Retinal pigment epithelial cell (primary cell): ENCODE results near the gene PAPOLB.

Experiments
- DNase-seq: peaks from one replicate; pipeline ENCODE4 v3.0.0-alpha.2; 2010; ENCODE audit warnings: low read depth
- H3K4me3 ChIP-seq: 2 replicates; pipeline ENCODE4 v1.5.1; 2011; ENCODE audit warnings: mild to moderate bottlenecking, low read length, control low read depth, moderate library complexity
- TF ChIP-seq, protein P1 (sequence below): conservative IDR thresholded peaks from 2 replicates; pipeline ENCODE4 v1.5.1; 2011; ENCODE audit warnings: low read depth, low read length, control low read depth, inconsistent platforms

PAPOLB gene

DNA sequence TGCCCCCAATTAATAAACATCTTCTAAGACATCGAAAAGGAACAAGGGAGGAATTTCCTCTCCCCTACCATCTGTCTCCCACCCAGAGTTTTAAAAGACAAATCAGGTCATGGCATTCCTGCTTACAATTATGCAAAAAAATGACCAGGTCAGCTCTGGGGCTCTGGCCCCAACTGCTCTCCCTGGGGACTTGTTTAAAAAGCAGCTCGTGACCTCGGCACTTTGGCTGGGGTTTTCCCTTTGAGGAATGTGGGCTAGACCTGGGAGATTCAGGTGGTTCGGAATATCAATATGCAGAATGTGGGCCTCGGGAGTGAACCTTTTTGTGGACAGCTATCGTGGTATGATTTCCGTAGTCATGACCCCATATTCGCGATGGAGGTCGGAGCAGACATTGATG is 22.3 kb upstream of the PAPOLB start:
- TF ChIP-seq, protein P1, sequence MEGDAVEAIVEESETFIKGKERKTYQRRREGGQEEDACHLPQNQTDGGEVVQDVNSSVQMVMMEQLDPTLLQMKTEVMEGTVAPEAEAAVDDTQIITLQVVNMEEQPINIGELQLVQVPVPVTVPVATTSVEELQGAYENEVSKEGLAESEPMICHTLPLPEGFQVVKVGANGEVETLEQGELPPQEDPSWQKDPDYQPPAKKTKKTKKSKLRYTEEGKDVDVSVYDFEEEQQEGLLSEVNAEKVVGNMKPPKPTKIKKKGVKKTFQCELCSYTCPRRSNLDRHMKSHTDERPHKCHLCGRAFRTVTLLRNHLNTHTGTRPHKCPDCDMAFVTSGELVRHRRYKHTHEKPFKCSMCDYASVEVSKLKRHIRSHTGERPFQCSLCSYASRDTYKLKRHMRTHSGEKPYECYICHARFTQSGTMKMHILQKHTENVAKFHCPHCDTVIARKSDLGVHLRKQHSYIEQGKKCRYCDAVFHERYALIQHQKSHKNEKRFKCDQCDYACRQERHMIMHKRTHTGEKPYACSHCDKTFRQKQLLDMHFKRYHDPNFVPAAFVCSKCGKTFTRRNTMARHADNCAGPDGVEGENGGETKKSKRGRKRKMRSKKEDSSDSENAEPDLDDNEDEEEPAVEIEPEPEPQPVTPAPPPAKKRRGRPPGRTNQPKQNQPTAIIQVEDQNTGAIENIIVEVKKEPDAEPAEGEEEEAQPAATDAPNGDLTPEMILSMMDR: no peak
- H3K4me3 ChIP-seq: no peak overlapping the region

DNA sequence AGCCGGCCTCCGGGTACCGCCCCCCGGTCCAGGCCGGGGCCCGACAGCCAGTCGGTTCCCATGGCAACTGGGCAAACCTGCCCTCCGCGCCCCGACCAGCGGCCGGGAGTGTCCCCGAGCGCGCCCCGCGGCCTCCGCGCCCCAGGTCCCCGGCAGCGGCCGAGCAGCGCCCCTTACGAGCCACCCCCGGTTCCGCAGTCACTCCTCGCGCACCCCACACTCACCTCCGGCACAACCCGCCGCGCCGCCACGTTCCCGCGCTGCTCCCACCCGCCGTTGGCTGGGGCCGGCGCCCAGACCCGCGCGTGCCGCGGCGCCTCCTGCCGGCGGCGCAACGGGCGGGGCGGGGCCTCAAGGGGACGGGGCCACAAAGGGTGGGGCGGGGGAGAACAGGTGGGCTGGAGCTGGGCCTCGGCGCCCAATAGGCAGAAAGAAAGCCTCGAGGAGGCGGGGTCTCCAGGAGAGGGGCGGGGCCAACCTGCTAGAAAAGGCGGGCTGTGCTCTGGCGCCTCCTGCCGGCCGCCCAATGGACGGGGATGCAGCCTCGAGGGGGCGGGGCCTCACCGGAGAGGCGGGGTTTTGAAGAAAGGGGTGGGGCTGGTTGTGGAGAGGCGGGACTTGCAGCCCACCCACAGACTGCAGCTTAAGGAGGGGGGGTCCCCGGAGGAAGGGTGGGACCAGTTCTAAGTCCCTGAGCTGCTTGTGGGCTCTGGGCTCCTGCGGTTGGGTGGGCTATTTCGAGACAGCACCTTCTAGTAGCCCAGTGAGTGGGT is 21.7 kb upstream of the PAPOLB start, which contains the start of gene RADIL:
RADIL (minus strand) TSS at position 345 of the 773 bp plus-strand sequence. CDS start 5,577 bp downstream, outside the sequence.
- TF ChIP-seq, protein P1: peak; percentile 81
- peak; percentile 52 for DNase-seq
- H3K4me3 ChIP-seq: peak within 1 kb of the TSS; percentile 42

More for the DNA sequence above, 22.3 kb upstream of the PAPOLB start:
- DNase-seq: no peak

DNA sequence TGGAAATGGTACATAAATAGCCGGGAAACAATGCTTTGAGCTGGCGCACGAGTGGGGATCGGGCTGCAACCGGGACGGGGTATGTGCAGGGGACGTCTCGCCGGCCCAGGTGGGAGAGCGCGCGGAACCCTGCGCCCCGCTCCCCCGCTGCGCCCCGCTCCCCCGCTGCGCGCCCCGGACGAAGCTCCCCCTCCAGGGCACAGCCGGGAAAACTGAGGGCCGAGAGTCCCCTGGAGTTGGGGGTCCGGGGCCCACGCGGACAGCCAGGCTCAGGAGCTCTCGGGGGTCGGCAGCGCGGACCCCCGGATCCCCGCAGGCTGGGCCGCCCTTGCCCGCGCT is 21.2 kb upstream of the PAPOLB start:
- DNase-seq: no peak
- TF ChIP-seq, protein P1: no peak
- H3K4me3 ChIP-seq: peak overlapping the region; percentile 42

DNA sequence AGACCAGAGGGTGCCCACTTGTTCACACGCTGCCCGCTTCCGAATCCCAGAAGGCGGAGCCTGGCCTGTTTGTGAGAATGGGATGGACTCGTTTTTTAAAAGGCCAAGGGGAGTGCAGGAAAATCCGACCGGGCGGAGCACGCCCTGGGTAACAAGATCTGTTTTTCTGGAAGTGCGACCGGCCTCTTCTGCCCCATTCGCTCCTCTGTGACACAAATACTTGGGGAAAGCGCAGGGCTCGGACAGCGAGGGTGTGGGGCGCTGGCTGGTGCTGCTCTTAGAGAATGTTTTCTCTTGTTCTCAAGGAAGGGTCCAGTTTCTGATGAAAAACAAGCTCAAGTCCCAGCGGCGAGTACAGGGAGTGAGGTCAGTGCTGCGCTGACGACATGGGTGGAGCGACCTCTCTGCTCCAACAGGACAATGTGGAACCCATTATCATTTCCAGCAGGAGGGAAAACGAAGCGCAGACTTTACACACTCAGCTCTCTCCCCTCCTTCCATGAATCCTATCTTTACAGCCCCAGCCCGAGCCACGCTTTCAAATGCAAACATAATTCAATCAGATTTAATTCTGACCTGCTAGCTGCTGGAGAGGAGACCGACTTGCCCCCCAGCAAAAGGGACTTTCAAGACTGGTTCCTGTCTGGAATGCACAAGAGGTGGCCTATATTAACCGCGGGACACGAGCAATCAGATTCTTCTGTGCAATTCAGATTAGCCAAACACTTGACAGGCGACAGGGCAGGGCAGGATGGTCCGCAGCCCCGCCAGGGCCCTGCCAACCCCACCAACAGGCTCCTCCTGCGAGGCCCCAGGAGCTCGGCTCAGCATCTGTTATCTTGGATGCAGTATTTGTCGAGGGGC is 20.6 kb upstream of the PAPOLB start:
- H3K4me3 ChIP-seq: peak overlapping the region; percentile 42
- DNase-seq: no peak
- TF ChIP-seq, protein P1: no peak

DNA sequence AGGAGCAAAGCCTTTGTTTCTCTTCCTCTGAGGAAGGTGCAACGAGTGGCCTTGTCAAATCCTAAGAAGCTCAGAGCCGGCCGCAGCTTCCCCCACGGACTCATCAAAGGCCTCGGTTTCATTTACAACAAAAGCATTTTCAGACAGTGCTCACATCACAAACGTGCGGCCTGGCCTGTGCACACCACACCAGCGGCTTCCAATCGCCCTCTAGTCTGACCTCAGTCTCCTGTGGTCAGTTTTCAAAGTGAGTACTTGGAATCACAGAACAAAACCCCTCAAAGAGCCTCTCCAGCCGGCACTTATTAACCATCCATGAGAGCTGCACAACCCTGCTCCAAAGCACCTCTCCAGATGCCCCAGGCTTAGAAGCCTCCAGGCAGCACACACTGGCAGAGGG is 18.4 kb upstream of the PAPOLB start:
- TF ChIP-seq, protein P1: no peak
- no peak for DNase-seq
- no peak overlapping the region for H3K4me3 ChIP-seq

DNA sequence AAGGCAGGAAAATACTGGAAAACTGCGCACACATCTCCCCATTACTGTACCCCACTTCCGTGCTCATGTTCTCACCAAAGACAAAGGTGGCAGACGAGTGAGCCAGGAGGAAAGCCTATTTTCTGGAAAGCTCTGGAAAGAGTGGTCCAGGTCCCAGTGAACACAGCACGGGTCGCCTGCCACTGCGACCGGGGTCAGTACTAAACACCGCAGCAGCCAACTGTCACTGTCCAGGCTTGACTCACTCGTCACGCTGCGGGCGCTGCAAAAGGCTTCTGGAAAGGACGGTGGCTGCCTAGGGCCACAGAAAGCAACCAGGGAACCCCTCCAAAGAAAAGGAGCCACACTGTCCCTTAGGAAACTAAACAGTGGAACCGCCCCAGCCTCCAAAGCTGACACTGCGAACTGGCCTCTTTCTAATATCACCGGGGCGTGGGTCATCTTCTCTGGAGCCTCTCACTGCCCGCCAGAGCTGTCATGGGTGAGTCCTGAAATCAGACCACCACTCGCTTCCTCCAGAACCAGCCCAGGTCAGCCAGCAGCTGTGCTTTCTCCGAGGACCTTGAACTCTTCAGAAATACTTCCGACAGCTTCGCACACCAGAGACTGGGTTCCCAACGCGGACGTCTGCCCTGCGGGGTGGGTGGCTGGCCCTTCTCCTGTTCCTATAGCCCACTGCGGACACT is 17.7 kb upstream of the PAPOLB start:
- no peak for DNase-seq
- no peak overlapping the region for H3K4me3 ChIP-seq

More for the DNA sequence above, 17.7 kb upstream of the PAPOLB start:
- TF ChIP-seq, protein P1: no peak
